Measurements from ENCODE around the gene SUCNR1.
"Not testable (repeated sequence)": the region's sequence is repeated elsewhere in the genome, so short reads cannot be mapped to it uniquely, and the experiment has no call there.

The SUCNR1 gene

DNA sequence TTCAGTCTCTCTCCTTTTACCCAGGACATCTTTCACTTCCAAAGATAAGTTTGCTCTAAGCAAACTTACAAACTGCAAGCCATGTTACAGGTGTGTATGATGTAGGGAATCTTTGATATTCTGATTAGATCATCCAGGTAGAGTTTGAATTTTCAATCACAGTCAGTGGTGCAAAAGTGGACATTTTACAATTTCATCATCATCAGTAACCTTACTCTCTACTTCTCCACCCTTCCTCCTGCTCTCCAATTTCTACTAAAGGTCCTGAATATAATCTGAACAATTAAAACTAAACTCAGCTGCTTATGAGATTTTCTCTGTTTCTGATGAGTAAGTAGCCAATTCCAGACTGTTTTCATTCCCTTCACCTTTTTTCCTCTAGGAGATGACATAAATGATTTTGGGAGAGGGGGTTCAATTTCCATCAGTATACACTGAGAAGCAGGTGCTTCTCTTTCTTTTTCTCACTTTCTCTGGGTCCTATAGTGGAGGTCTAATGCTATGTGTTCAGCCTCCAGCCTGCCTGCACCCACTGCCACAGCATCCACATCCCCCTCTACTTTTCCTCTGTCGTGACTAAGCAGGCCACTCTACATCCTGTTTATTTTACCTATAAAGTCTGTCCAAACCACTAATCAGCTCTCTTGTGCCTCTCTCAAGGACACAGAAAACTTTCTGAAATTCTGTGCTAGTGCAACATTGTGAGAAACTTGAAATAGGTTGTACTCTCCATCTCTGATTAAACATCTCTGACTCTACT, 27.6 kb downstream of the SUCNR1 start:
- DNase-seq (ENCODE audit: low read depth) = no peak

GRCh38 chr3:151901644-151902285, 28.3 kb downstream of the SUCNR1 start:
- no peak for DNase-seq (ENCODE audit: low read depth)

DNA sequence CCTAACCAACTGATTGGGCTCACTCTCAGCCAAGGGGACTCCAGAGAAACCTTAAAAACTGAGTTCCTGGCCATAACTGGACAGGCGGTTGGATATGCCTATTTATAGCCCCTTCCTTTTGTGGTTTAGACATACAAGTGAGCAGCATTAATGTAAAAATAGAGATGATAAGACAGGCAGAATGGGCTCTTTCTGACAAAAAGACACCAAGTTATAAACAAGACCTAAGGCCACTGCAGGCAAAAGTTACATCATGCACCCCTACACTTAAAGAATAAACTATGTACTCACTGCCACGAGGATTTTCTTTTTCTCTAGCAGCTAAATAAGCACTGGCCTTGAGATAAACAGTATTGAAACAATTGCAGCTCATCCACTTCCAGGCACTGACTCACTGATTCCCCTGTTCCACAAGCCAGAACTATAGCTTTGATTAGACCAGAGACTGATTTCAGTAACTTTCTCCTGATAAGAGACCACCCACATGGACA, 30.1 kb downstream of the SUCNR1 start:
- no peak for DNase-seq (ENCODE audit: low read depth)

- DNase-seq (ENCODE audit: low read depth) = no peak
Measured at GRCh38 chr3:151905647-151906046, 32.2 kb downstream of the SUCNR1 start.

GRCh38 chr3:151906751-151907150, 33.3 kb downstream of the SUCNR1 start:
- DNase-seq (ENCODE audit: low read depth) = no peak

DNA sequence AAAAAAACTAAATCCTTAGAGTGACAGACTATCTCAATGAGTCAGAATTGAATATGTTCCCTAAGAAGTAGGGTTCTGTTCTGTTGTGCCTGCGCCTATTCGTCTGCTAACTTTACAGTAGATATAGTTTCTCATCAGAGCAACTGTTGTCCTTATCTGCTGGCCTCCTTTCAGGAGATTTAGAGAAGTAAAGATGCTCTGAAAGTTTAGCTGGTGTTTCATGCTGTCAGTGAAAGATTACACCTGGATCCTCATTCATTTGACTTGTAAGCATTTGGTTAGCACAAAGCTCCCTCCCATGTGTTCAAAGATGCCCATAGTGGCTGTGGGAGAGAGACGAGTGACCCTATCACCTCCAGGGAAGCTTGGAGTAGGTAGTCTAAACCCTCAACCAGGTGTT, 35.0 kb downstream of the SUCNR1 start:
- DNase-seq (ENCODE audit: low read depth) = no peak

DNA sequence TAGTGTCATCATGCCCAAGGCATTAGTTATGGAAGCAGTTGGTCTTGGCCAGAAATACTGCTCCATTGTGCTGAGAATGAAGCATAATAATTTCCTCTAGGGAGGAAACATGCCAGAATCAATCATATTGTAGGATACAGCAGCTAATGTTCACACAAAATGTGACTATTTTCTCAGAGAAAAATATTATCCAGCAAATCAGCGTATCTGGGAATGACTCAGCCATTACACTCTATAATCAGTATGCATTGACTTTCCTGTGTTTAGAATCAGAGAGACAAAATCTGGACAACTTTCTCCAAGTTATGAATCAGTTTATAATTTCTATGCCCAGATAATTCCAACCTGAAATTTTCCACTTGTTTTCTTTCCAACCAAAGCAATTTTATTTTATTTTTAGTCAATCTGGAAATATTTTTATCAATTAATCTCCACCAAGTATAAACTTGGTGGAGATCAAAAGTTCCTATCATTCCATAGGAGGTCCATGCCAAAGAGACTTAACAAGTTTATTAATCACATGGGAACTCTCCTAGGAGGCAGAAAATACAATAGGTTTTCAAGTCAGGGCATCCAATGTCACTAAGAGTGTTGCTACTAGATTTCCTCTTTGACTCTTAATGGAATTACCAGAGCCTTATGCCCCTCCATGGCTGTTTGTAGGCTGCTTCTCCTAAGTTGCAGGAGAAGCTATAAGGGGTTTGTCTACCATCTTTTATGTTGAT, 36.4 kb downstream of the SUCNR1 start:
- no peak for DNase-seq (ENCODE audit: low read depth)

DNA sequence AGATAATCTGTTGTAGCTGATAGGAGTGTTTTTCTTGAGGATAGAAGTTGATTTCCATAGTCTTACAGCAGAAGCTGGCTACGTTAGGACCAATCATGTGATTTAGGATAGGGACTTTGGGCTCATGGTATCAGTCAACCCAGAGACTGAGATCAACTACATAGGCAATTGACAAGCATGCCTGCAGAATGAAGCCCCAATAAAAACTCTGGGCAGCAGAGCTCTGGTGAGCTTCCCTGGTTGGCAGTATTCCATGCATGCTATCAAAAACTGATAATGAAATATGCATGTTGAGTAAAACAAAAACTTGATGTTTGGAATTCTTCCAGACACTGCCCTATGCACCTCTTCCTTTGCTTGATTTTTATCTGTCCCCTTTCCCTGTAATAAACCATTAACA, 38.0 kb downstream of the SUCNR1 start:
- DNase-seq (ENCODE audit: low read depth) = no peak

DNA sequence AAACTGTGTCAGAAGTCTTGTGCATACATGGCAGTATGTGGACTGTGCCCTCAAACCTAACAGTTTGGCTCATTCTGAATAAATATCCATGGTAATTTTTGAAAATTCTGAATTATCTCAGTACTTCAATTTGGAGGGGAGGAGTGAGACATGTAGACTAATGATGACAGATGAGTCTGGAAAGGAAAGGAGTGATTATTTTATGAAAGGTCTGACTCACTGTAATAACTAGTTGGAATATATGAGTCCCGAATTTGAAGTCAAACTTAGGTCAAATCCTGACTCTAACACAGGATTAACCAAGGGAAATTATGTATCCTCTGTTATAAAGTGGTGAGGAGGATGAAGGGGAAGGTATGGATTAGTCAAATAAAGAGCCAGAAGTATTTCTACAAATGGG, 38.6 kb downstream of the SUCNR1 start:
- DNase-seq (ENCODE audit: low read depth) = no peak

GRCh38 chr3:151916781-151917180, 43.3 kb downstream of the SUCNR1 start:
- DNase-seq (ENCODE audit: low read depth) = no peak

DNA sequence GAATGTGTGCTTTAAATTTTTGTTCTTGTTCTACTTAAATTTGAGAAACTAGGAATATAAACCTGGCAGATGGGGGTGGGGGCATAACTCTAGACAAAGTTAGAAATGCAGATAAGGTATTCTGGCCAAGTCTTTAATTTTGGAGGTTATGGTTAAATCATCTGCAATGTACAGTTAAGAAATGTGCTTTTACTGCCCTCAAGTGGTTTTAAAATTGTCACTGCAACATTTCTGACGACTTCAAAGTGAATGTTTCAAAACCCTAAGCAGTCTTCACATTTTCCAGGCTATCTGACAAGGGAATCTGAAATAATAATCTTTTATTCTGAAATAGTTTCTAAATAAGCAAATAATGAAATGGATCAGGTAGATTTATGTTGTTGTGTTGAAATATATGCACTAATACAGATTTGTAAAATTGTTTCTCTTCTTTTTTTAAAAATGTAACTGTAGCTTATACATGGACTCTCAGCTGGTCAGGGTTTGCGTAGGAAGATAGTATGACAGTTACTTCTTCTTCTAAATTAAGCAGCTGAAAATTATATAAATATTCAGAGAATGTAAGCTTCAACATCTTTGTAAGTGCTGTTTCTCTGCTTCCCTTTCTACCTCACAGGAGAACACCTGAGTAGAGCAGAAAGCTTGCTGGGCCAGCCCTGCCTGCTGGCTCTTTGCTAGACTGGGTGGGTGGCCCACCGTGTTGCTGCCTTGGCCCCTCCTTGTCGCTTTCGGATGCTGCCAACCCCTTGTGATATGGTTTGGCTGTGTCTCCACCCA, 45.0 kb downstream of the SUCNR1 start:
- no peak for DNase-seq (ENCODE audit: low read depth)

- DNase-seq (ENCODE audit: low read depth) = no peak
Measured at GRCh38 chr3:151919030-151919328, 45.5 kb downstream of the SUCNR1 start.

GRCh38 chr3:151919446-151919845, 46.0 kb downstream of the SUCNR1 start:
- no peak for DNase-seq (ENCODE audit: low read depth)

GRCh38 chr3:151923901-151924300, 50.5 kb downstream of the SUCNR1 start:
- DNase-seq (ENCODE audit: low read depth) = no peak

DNA sequence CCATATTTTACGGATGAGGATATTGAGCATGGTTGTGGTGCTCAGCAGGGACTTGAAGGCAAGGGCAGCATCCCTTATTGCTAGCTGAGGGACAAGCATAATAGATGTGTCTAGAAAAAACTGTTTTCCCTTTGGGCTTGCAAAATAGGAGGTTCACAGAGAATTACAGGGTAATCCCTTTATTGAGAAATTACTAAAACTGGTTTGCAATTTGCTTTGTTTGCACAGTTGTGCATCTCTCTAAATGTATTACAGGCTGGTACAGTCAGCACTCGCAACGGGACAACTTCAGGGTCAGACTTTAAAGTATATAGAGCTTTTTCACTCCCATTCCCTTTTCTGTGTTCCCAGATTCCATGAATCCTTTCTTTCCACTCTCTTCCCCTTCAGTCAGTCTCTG, 51.3 kb downstream of the SUCNR1 start:
- DNase-seq (ENCODE audit: low read depth) = no peak

- no peak for DNase-seq (ENCODE audit: low read depth)
Measured at GRCh38 chr3:151925419-151925818, 52.0 kb downstream of the SUCNR1 start.

- no peak for DNase-seq (ENCODE audit: low read depth)
Measured at GRCh38 chr3:151925876-151926275, 52.4 kb downstream of the SUCNR1 start.

GRCh38 chr3:151926956-151927355, 53.5 kb downstream of the SUCNR1 start:
- no peak for DNase-seq (ENCODE audit: low read depth)

DNA sequence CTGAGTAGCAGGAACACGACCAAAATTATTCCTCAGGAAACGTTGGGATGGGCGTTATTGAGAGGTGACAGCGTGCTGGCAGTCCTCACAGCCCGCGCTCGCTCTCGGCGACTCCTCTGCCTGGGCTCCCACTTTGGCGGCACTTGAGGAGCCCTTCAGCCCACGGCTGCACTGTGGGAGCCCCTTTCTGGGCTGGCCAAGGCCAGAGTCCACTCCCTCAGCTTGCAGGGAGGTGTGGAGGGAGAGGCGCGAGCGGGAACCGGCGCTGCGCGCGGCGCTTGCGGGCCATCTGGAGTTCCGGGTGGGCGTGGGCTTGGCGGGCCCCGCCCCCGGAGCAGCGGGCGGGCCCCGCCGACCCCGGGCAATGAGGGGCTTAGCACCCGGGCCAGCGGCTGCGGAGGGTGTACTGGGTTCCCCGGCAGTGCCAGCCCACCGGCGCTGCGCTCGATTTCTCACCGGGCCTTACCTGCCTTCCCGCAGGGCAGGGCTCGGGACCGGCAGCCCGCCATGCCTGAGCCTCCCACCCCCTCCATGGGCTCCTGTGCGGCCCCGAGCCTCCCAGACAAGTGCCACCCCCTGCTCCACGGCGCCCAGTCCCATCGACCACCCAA, 54.6 kb downstream of the SUCNR1 start:
- not testable (repeated sequence) for DNase-seq (ENCODE audit: low read depth)

DNA sequence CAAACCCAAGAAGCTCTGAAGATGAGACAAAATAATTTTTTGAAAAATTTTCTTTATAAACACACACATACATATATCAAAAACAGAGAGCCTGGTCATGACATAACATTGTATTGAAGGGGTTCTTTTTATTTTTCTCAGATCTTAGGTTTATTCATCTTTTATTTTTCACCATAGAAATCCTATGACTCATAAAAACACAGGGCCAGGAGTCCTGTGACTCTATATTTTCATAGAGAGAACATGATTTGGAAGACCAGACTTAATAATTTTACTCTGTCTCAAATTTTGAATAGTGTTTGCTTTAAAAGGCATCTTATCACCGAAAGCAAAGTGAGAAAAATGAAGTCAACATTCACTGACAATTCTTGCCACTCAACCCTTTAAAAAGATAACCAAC, 57.7 kb downstream of the SUCNR1 start:
- DNase-seq (ENCODE audit: low read depth) = no peak

- DNase-seq (ENCODE audit: low read depth) = no peak
Measured at GRCh38 chr3:151933234-151933853, 59.9 kb downstream of the SUCNR1 start.

Measured in activated T-cell treated with anti-CD3 and anti-CD28 coated beads for 24 hours (primary cell).